ENCODE results near the gene RTBDN.
A peak's percentile ranks its signal among the peaks of the same experiment; 100 is the strongest.

The RTBDN gene

GRCh38 chr19:12786952-12787351, 47.4 kb downstream of the RTBDN start:
- intact Hi-C loops (cut with DNase I; ENCODE audit: low total_unique reads), result no loop called here
- TF ChIP-seq, protein P1, sequence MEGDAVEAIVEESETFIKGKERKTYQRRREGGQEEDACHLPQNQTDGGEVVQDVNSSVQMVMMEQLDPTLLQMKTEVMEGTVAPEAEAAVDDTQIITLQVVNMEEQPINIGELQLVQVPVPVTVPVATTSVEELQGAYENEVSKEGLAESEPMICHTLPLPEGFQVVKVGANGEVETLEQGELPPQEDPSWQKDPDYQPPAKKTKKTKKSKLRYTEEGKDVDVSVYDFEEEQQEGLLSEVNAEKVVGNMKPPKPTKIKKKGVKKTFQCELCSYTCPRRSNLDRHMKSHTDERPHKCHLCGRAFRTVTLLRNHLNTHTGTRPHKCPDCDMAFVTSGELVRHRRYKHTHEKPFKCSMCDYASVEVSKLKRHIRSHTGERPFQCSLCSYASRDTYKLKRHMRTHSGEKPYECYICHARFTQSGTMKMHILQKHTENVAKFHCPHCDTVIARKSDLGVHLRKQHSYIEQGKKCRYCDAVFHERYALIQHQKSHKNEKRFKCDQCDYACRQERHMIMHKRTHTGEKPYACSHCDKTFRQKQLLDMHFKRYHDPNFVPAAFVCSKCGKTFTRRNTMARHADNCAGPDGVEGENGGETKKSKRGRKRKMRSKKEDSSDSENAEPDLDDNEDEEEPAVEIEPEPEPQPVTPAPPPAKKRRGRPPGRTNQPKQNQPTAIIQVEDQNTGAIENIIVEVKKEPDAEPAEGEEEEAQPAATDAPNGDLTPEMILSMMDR (IDR thresholded peaks at IDR 0.05), result no peak
- Histone ChIP-seq H3K27ac (peak overlapping the region; percentile 98 to 99), H3K36me3 (peaks cover 0 to 1% (median under 1%) of the 10 kb centered on the region in 3 donors), H3K4me1 (peaks cover 5 to 77% (median 71%) of the 10 kb centered on the region in 4 donors), H3K9me3 (no peaks in the 10 kb centered on the region), H3K4me3 (no peak overlapping the region), H3K27me3 (no peaks in the 10 kb centered on the region)
- no peak for DNase-seq

- H3K27ac ChIP-seq, result peak overlapping the region; percentile 98 to 99
- H3K27me3 ChIP-seq, result no peaks in the 10 kb centered on the region
- intact Hi-C loops (cut with DNase I; ENCODE audit: low total_unique reads), result no loop called here
- H3K36me3 ChIP-seq, result no peaks in the 10 kb centered on the region
- H3K4me1 ChIP-seq, result peaks cover 5 to 80% (median 73%) of the 10 kb centered on the region in 4 donors
- H3K4me3 ChIP-seq, result no peak overlapping the region
- DNase-seq, result peak; percentile 79 to 95
- TF ChIP-seq, protein P1 (IDR thresholded peaks at IDR 0.05), result no peak
- H3K9me3 ChIP-seq, result no peaks in the 10 kb centered on the region
These were observed 48.1 kb downstream of the RTBDN start for GRCh38 chr19:12786141-12786870.

DNA sequence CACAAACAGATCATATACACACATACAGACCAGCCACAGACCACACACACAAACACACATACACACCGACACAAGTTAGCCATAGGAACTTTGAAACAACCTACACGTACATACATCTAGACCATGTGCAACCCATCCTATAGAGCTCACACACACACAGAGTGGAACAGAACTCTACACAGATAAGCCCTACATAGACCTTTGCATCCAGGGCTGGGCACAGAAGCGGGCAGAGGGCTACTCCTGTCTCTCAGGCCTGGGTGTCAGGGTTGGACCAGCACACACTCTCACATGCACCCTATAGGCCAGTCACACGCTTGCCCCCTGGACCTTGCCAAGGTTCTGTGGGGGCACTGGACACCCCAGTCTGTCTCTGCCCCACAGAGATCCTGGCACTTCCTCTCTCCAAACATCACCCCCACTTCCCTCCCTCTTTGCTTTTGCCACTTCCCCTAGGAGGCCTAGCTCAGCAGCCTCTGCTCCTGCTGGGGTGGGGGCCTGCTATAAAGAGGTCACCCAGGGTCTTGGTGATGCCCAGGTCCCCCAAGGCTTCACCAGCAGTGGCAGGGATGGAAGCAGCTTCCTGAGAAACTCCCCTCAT, 48.8 kb downstream of the RTBDN start:
- no peak overlapping the region for H3K4me3 ChIP-seq
- DNase-seq, result no peak
- H3K4me1 ChIP-seq, result peaks cover 5 to 75% (median 71%) of the 10 kb centered on the region in 4 donors

GRCh38 chr19:12784871-12785430, 49.4 kb downstream of the RTBDN start:
- TF ChIP-seq, protein P1 (IDR thresholded peaks at IDR 0.05), result no peak
- peaks cover 5 to 74% (median 70%) of the 10 kb centered on the region in 4 donors for H3K4me1 ChIP-seq
- H3K27me3 ChIP-seq, result no peaks in the 10 kb centered on the region
- intact Hi-C loops (cut with DNase I; ENCODE audit: low total_unique reads), result no loop called here
- H3K4me3 ChIP-seq, result no peak overlapping the region
- DNase-seq, result no peak
- no peaks in the 10 kb centered on the region for H3K36me3 ChIP-seq
- H3K9me3 ChIP-seq, result no peaks in the 10 kb centered on the region
- peak overlapping the region; percentile 98 to 99 for H3K27ac ChIP-seq

More for the DNA sequence above, 48.8 kb downstream of the RTBDN start:
- intact Hi-C loops (cut with DNase I; ENCODE audit: low total_unique reads), result no loop called here
- H3K27ac ChIP-seq, result peak overlapping the region; percentile 98 to 99
- no peaks in the 10 kb centered on the region for H3K27me3 ChIP-seq
- no peaks in the 10 kb centered on the region for H3K36me3 ChIP-seq
- H3K9me3 ChIP-seq, result no peaks in the 10 kb centered on the region
- TF ChIP-seq, protein P1 (IDR thresholded peaks at IDR 0.05), result no peak

GRCh38 chr19:12784394-12784870, 49.9 kb downstream of the RTBDN start:
- Histone ChIP-seq H3K4me3 (no peak overlapping the region), H3K27me3 (no peaks in the 10 kb centered on the region), H3K36me3 (no peaks in the 10 kb centered on the region), H3K27ac (peak overlapping the region; percentile 98 to 99), H3K9me3 (no peaks in the 10 kb centered on the region), H3K4me1 (peaks cover 5 to 79% (median 73%) of the 10 kb centered on the region in 4 donors)
- TF ChIP-seq, protein P1 (IDR thresholded peaks at IDR 0.05), result no peak
- no peak for DNase-seq
- intact Hi-C loops (cut with DNase I; ENCODE audit: low total_unique reads), result no loop called here

All from tibial artery (tissue), 4 donors.